IMR-90 (cell line): Measurements from ENCODE around the gene EXOC6.

ENCODE experiments used
- BHLHE40 ChIP-seq: fragments of 150-350 bp; IDR thresholded peaks from 2 replicates; pipeline ENCODE4 v1.6.1; 2016; ENCODE audit warnings: mild to moderate bottlenecking, low read depth, low read length
- CEBPB ChIP-seq: IDR thresholded peaks from 2 replicates; pipeline ENCODE4 v1.6.1; 2012; ENCODE audit warnings: low read depth, low read length, improper control_type of control experiment
- CTCF ChIP-seq: conservative IDR thresholded peaks from 2 replicates; pipeline ENCODE4 v1.5.1; 2012; ENCODE audit warnings: mild to moderate bottlenecking, low read depth, low read length, improper control_type of control experiment
- MAZ ChIP-seq: IDR thresholded peaks from 2 replicates; pipeline ENCODE4 v1.6.1; 2012; ENCODE audit warnings: low read depth, mild to moderate bottlenecking, low read length, improper control_type of control experiment, moderate library complexity, borderline replicate concordance
- POLR2A ChIP-seq: IDR thresholded peaks from 2 replicates; pipeline ENCODE4 v1.6.1; 2012; ENCODE audit warnings: mild to moderate bottlenecking, low read depth, low read length
- SMC3 ChIP-seq: fragments of 150-350 bp; IDR thresholded peaks from 2 replicates; pipeline ENCODE4 v1.6.1; 2016; ENCODE audit warnings: low read depth, mild to moderate bottlenecking, antibody characterized with exemption, low read length, moderate library complexity
- TF ChIP-seq, protein P1 (sequence below): fragments of 150-350 bp; IDR thresholded peaks from 2 replicates; pipeline ENCODE4 v1.6.1; 2017; ENCODE audit warnings: mild to moderate bottlenecking, antibody characterized with exemption, low read length, low read depth

DNA sequence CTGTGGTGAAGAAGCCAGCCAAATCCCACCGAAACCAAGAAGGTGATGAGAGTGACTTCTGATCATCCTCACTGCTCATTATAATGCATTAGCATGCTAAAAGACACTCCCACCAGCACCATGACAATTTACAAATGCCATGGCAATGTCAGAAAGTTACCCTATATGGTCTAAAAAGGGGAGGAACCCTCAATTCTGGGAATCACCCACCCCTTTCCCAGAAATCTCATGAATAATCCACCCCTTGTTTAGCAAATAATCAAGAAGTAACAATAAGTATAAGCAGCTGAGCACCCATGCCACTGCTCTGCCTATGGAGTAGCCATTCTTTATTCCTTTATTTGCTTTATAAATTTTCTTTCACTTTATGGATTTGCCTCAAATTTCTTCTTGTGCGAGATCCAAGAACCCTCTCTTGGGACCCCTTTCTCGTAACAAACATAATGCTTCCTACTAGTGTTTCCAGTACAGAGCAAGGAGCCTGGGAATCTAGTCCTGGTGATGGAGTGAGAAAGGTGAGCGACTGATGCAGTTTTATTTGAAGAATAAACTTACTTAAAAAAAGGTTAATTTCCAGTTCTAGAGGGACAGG lies 18.4 kb upstream of the EXOC6 start:
- no peak for TF ChIP-seq POLR2A
- no peak for TF ChIP-seq CTCF
- TF ChIP-seq MAZ = no peak
- no peak for TF ChIP-seq BHLHE40
- TF ChIP-seq, protein P1, sequence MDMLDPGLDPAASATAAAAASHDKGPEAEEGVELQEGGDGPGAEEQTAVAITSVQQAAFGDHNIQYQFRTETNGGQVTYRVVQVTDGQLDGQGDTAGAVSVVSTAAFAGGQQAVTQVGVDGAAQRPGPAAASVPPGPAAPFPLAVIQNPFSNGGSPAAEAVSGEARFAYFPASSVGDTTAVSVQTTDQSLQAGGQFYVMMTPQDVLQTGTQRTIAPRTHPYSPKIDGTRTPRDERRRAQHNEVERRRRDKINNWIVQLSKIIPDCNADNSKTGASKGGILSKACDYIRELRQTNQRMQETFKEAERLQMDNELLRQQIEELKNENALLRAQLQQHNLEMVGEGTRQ = no peak
- TF ChIP-seq CEBPB = no peak
- no peak for TF ChIP-seq SMC3
